Middle frontal gyrus (tissue), 1 donor: ENCODE measurements around the gene SP140L.
"Not testable (repeated sequence)": the region's sequence is repeated elsewhere in the genome, so short reads cannot be mapped to it uniquely, and the experiment has no call there.

Source experiments
- DNase-seq: peaks from one replicate; pipeline ENCODE4 v3.0.0-alpha.2; 2015; ENCODE audit warnings: low spot score; ENCODE audit errors: extremely low spot score

Gene SP140L

DNA sequence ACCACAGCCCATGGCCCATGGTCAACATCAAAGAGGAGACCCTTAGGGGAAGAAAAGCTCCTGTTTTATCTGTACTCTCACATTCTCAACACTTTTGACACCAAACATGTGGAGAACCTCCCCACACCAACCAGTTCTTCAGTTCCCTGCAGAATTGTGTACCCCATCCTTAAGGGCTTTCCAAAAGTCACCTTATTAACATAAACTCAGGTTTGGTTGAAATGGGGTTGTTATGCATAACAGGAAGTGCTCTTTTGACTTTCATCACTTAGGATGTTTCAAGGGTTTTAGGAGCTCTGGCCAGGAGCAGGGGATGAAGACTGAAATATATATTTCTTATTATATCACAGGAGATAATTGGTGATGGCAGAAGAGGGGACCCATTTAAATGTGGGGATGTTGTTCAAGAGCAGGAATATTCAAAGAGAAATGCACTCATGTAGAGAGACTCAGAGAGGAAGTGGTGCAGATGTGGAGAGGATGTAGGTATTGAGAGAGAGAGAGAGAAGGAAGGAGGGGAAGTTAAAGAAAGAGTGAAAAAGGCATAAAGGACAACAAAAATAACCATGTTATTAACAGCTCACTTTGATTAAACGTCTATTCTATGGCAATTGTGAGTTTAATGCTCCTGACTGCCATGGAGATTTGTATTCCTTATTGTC, 35.2 kb downstream of the SP140L start:
- DNase-seq, result no peak

DNA sequence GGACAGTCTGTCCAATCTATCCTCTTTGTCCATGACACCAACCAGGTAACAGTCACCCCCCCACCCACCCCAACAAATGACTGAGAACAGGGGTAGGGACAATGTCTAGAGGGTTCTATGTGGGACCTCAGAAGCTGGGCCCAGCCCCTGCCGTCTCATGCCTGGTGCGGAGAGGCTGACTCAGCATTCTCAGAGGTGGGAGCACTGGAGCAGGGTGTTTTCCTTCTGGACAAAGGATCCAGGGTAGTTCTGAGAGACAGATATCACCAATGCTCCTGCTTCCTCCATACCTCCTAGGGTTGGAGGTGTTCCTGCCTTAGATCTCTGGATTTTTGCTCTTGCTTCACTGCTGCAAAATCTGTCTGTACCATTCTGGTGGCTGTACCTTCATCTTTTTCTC, 55.1 kb downstream of the SP140L start:
- DNase-seq, result no peak

DNA sequence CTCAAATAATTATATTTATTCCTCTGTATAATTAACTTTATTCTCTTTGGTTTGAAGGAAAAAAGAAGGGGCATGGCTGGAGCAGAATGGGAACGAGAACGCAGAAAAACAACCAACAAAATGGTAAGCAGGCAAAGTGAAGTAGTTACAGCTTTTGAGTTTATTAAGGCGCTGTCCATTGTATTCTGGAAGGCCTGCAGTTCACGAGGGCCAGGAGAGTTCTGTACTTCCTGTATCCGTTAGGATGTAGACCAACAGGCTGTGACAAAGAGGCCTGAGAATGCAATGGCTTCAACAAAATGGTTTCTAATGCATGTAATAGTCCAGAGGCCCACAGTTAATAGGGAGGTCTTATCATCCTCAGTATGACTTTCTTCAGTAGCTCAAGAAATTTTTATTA, 56.5 kb downstream of the SP140L start:
- no peak for DNase-seq

DNA sequence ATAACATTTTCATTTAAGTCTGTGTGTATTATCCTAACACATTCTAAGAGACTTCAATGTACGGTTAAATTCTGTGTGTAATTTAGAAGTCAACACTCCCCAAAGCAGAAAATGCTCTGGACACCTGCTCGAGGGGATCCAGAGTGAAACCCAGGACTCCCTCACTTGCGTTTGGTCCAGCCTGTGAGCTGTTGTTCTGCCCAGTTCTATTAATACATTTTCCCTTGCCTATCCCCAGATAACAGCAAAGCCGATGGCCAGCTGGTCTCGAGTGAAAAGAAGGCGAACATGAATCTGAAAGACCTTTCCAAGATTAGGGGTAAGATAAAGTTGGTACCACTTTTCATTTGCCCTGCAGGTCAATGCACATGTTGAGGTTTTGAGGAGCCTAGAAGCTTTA, 58.0 kb downstream of the SP140L start:
- no peak for DNase-seq

DNA sequence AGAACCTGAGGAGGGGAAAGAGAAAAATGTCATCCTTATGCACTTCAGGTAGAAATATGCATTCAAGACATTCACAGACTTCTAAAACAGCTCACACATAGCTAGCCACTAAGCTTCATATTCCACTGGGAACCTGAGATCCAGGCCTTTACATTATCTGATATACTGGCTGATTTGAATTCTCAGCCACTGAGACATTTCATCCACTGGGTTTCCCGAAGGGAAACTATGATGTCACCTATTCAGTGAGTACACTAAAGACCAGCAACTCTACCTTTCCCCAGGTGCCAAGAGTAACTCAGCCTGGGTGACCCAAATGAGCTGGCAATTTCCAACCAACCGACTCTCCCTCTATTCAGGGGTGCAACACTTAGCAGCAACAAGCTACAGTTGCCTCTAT, 67.3 kb downstream of the SP140L start:
- DNase-seq, result no peak

DNA sequence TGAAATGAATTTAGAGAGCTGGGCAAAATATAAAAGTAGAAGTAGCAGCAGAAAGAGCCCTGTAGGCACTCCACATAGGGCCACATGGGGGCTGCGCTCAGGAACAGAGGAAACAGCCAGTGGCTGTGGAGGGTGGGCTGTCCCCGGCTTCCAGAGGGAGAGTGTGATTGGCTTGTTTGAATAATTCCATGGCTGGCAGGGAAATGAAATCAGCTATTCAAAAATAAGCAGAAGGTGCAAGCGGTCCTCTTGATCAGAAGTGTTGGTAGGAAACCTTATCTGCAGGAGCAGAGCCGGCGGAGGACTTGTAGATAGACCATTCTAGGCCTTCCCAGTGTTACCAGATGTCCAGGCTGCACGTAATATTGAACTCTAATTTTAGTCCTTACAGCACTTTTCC, 71.7 kb downstream of the SP140L start:
- not testable (repeated sequence) for DNase-seq

DNA sequence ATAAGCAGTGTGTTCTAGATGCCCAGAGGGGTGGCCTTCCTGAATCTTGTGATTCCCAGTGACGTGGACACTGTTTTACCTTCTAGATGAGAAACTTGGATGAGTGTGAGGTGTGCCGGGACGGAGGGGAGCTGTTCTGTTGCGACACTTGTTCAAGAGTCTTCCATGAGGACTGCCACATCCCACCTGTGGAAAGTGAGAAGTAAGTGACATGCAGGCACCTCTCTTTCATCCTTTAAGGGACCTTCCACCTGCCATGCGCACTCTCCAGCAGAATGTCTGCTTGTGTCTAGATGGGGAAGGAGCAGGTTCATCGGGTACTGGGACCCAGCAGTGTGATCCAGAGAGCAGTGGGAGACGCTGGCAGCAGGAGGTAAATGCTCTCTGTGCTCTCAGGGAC, 73.0 kb downstream of the SP140L start:
- no peak for DNase-seq

DNA sequence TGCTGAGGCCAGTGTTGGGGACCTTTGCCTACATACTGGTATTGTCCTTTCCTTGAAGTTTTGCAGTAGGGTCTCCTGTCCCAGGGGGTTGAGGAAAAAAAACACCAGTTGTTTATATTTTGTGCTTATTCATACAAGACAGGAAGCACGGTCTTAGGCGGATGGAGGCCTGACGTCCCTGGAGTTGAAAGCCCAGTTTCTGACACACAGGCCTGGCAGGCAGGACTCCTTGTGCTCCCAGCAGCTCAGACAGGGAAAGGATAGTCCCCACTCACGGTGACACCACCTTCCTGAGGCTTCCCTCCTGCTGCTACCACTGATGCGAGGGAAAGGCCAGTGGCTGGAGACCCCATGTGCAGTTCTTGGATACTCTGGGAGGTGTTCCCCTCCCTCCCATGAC, 73.5 kb downstream of the SP140L start:
- DNase-seq, result no peak

DNA sequence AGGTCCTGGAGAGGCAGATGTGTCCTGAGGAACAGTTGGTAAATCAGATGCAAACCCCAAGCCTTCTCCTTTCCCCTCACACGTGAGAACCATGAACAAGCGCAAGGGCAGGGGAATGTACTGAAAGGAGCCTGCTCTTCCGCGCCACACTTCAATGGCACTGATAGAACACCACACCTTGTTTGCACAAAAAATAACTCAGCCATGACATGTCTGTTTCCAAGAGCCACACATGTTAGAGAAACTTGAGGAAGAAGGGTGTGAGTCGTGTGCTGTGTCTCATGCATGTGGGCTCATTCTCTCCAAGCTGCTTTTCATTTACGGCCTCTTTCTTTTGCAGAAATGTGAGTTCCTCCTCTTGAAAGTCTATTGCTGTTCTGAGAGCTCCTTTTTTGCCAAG, 74.0 kb downstream of the SP140L start:
- DNase-seq, result not testable (repeated sequence)

DNA sequence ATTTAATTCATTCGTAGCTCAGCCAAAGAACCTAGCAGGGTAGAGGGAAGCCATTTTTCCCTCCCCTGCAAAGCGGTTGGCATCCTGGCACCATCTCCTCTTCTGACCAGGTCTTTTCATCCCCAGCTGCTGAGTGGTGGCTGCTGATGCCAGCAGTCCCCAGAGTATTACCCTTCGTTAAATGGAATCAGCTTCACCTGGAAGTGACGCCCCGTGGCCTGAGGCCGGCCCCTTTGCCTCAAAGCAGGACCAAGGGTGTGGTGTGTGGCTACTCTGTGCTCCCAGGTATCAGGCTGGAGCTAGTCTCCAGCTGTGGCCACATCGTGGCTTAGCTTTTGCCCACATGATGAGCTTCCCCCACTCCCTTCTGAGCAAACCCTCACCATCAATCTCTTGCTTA, 76.8 kb downstream of the SP140L start:
- no peak for DNase-seq

DNA sequence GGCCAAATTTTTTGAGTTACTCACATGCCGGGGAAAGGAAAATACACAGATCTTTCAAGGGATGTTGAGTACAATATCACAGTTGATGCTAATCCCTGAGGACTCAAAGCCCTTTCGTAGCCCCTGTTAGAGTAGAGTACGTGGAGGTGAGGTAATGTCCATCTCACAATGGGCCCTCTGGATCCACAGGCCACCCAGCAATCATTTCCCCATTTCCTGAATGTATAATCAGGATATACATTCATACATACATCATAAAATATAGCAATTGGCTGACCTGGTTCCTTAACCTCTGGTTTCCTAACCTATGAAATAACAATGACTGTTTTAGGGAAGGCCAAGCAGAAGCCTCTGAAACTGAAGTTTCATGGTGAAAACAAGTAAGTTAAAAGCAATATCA, 78.8 kb downstream of the SP140L start:
- DNase-seq, result no peak

DNA sequence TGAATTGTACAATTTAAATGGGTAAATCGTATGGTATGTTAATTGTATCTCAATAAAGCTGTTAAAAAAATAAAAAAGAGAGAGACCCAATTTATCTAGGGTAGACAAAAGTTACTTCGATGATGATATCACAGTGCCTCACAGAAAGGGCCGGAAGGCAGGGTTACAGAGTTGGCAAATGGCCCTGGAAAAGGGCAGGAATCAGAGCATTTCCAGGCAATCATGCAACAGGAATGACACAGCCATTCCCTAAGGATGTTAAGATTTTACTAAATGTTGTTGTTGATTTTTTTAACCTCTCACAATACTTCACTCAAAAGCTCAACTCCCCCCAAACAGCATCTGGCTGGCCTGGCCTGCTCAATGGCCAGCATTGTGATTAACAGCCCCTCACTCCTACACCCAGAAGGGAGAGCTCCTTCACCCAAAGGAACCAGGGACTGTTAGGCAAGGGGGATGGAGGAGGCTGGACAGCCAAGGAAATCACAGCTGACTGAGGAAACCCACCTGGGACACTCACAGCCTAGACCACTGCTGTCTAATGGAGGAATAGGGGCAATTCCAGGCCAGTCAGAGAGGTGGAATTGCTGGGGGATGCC, 81.3 kb downstream of the SP140L start:
- no peak for DNase-seq

DNA sequence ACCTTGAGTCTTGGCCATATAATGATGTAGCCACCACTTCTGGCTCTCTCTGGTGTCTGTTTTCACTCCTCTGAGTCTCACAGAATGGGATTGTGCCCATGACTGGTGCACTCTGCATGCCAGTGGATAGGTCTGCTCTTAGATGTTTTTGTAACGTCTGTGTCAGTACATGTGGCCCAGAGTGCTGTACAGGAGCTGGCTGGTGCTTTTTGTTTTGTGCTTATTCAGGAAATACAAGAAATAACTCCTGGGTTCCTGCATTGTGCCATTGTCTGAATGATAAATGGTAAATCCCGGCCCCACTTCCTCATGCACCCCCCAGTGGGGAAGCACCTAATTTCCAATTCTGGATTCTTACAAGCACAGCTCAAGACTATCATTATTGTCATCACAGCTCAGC, 82.3 kb downstream of the SP140L start:
- not testable (repeated sequence) for DNase-seq

DNA sequence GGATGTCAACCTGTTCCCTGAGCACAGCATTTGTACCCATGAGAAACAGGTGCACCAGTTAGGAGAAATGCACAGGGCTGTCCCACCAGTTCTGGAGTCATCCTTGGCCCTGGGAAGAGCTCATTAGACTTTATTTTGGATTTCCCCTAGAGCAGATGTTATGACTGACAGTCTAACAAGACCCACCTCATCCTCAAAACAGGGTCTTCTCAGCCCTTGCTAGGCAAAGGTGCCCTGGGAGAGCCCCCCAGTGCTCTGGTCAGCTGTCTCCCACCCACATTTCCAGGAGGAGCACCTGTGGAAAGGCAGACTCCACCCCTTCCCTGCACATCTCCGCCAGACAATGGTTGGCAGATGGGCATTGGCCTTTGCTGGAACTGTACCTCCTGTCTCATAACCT, 83.3 kb downstream of the SP140L start:
- no peak for DNase-seq

DNA sequence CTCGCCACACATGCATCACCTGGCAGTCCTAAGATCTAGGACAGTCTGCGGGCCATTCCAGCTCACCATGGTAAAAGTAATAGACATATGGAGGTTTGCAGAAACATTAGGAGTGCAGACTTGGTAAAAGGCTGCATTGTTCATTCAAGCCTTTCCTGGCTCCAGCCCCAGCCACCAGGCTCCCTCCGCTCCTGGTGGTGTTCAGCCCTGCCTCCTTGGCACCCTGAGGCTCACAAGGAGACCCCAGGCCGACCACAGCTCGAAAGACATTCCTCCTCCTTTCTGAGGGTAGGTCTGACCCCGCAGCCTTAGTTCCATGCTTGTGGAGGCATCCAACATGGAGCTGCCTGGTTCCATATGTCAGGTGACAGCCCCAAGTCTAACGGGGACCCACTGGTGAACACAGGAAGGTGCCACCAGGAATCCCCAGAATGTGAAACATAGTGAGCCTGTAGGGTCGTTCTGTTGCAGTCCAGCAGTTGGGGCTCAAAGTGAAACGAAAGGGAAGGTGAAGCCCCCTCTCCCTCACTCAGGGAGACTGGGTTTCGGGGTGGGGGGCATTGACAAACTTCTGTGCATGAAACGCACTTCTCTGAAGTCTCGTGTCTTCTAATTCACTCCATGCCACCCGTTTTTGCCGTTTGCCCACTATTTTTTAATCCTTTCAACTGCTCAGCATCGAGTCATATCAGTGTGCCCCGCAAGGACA, 84.0 kb downstream of the SP140L start:
- no peak for DNase-seq

DNA sequence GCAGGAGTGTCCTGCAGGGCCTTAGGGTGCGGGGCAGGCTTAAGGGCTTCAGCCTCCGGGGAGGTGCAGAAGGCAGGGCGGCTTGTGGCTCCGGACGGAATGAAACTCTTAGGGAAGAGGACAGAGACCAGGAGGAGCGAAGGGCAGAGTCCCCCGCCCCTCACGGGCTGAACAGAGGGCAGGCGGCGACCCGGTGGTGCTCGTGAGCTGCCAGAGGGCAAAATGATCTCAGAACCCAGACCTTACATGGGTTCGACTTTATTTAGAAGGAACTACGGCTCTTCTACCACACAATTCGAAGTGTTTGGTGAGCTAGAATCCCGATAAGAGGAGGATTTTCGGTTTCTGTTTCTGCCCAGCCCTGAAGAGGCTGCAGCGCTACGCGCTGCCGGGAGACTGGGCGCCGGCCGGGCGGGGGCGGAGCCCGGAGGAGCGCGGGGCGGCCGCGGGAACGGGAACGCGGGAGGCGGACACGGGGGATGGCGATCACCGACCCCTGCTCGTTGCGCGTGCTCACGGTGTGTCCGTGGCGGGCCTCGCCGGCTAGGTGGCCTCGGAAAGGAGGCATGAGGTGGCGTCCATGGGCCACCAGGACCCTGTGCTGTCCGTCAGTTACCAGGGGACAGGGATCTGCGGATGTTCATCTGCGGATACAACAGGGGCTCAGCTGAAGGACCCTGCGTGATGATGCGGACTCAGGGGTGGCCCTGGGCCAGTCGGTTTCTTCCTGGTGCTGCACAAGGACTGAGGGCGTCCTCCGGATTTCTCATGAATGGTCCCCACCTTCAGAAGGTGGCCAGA, 84.8 kb downstream of the SP140L start:
- no peak for DNase-seq

DNA sequence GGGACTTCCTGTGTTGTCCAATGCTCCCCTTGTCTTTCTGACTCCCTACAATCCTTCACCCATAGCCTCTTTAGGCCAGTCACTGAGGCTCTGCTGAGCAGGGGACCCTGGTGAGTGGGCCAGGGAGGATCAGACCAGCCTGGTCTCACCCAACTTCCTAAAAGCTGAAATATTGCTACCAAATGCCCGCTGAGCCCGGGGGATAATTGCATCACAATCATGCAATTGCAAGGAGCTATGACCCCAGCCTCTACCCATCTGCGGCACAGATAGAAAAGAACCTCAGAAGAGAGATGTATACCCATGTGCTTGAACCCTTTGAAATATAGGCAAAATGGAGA, 85.3 kb downstream of the SP140L start:
- DNase-seq, result no peak

DNA sequence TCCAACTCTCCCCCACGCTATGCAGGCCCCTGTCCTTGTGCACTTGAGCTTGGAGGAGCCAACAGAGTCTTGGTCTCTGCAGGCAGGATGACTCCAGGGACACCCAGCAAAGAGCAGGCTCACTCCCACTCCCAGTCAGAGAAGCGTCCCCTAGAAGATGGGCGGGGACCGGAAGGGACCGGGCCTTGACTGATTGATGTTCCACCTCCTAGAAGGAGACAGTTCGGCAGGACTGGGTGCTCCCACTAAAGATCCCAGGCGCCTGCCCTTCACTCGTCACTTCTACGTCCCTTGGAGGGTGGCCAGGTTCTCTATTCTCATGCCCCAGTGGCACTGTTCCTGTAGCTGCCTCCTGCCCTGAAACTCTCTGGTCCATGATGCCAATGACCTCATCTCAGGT, 85.9 kb downstream of the SP140L start:
- DNase-seq, result no peak

DNA sequence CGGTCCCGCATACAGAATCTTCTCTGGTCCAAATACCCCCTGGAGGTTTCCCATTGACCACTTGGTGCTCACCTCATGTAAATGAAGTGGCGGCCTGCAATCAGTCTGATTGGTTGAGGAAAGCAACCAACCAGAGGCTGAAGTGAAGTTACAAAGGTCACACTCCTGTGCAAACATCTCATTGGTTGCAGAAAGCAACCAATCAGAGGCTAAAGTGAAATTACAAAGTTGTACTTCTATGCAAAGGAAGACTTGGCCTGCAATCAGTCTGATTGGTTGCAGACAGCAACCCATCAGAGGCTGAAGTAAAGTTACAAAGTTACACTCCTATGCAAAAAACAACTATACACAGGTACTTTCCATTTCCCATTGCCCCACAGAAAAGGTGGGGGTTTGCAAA, 86.5 kb downstream of the SP140L start:
- no peak for DNase-seq

DNA sequence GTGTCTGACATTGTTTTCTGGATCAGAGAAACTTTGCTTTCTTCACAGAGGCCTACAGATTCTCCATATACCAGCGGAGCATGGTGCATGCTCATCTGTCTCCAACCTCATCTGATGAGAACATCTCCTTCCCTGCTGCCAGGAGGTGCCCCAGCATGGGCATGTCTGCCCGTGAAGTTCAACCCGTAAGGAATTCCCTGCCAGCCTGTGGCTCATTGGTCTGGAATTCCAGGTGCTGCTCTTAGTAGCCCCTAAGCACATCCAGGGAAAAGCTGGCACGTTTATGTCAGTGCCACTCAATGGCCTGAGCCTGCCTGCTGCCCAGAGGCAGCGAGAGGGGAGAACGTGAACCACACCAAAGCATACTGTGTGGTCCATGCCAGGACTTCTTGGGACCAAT, 87.3 kb downstream of the SP140L start:
- no peak for DNase-seq

DNA sequence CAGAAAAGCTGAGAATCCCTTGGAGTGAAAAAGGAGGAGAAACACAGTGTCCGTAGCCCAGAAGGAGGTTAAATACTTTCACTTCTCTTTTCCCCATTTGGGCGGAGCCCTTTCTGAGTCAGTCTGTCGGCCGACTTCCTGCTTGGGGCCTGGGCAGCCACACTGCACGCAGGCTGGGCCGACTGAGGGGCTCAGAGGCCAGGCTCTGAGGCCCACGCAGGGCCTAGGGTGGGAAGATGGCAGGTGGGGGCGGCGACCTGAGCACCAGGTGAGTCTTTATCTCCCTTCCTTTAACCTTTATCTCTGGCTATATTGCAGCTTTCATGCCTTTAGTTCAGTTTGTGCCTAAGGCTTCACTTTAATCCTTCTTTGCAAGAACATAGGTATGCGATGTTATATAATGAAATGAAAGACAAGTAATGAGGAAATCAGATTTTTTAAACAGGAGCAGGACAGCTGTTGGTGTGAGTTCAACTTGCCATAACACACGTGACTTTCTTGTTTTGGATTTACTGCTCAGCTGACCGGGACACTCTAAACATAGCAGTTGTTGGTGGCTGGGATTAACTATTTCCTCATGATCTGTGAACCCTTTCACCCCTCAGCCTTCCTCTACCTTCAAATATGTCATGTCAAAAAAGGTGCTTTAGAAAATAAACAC, 89.2 kb downstream of the SP140L start, which contains the start of gene SP100:
Gene SP100, plus strand, starts transcription at position 141 of the 661 bp plus-strand sequence. Its CDS starts 96 bp downstream, at position 237.
- no peak for DNase-seq

DNA sequence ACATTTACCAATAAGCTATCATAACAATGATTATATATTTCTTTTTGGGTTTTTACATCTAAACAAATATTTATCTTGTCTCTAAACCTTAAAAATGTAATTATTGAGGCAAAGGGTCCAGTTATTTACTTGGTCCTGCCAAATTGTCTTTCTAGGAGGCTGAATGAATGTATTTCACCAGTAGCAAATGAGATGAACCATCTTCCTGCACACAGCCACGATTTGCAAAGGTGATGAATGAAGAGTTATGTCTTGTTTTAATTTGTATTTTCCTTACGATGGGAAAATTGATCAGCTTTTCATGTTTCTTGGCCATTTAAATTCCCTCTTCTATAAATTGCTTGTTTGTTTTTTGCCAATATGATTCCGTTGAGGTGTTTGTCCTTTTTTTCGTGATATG, 90.4 kb downstream of the SP140L start:
- DNase-seq, result no peak
